HCT116 (cell line): Measurements from ENCODE around the gene CLEC16A.

Experiments used
- EGR1 ChIP-seq: IDR thresholded peaks from 2 replicates; pipeline ENCODE4 v1.6.1; 2012; ENCODE audit warnings: low read depth
- ELF1 ChIP-seq: IDR thresholded peaks from 2 replicates; pipeline ENCODE4 v1.6.1; 2012; ENCODE audit warnings: low read depth, borderline replicate concordance
- EZH2 ChIP-seq: fragments of 200-600 bp; sonication (generic); IDR thresholded peaks from 2 replicates; pipeline ENCODE4 v1.6.1; 2017; ENCODE audit warnings: antibody characterized with exemption, mixed run types
- POLR2A ChIP-seq: IDR thresholded peaks from 2 replicates; pipeline ENCODE4 v1.7.0; 2011; ENCODE audit warnings: borderline replicate concordance; ENCODE audit not compliant: insufficient read depth, insufficient read length; ENCODE audit errors: extremely low read depth
- POLR2AphosphoS5 ChIP-seq: IDR thresholded peaks from 2 replicates; pipeline ENCODE4 v1.6.1; 2011; ENCODE audit warnings: mild to moderate bottlenecking, low read depth, low read length, moderate library complexity
- ZNF274 ChIP-seq: fragments of 200-500 bp; sonication (Bioruptor generic); IDR thresholded peaks from 2 replicates; pipeline ENCODE4 v1.6.1; 2014; ENCODE audit warnings: mild to moderate bottlenecking, low read depth, low read length, inconsistent platforms
- TF ChIP-seq, protein P1 (sequence below), 3 experiments: fragments of 200-600 bp in 1 of 3; sonication (generic) in 1 of 3; IDR thresholded peaks in 2 of 3; conservative IDR thresholded peaks in 1 of 3; 2 replicates each; pipeline ENCODE4 v1.5.1; 2012 to 2017; ENCODE audit warnings: low read depth in 2 of 3, low read length in 2 of 3, antibody characterized with exemption in 1 of 3, borderline replicate concordance in 1 of 3, control low read depth in 1 of 3, mild to moderate bottlenecking in 1 of 3, mixed read lengths in 1 of 3, mixed run types in 1 of 3, moderate library complexity in 1 of 3; ENCODE audit not compliant: insufficient read depth in 1 of 3
- TF ChIP-seq, protein P2 (sequence below): IDR thresholded peaks from 2 replicates; pipeline ENCODE4 v1.6.1; 2012

- TF ChIP-seq, protein P1, sequence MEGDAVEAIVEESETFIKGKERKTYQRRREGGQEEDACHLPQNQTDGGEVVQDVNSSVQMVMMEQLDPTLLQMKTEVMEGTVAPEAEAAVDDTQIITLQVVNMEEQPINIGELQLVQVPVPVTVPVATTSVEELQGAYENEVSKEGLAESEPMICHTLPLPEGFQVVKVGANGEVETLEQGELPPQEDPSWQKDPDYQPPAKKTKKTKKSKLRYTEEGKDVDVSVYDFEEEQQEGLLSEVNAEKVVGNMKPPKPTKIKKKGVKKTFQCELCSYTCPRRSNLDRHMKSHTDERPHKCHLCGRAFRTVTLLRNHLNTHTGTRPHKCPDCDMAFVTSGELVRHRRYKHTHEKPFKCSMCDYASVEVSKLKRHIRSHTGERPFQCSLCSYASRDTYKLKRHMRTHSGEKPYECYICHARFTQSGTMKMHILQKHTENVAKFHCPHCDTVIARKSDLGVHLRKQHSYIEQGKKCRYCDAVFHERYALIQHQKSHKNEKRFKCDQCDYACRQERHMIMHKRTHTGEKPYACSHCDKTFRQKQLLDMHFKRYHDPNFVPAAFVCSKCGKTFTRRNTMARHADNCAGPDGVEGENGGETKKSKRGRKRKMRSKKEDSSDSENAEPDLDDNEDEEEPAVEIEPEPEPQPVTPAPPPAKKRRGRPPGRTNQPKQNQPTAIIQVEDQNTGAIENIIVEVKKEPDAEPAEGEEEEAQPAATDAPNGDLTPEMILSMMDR (IDR thresholded peaks at IDR 0.05 in 2 of 3, conservative IDR thresholded peaks at IDR 0.05 in 1 of 3; ENCODE audit: borderline replicate concordance in 1 of 3, insufficient read depth in 1 of 3, low read depth in 2 of 3, low read length in 2 of 3), result no peak
- TF ChIP-seq POLR2AphosphoS5, result no peak
- TF ChIP-seq EZH2, result no peak
- no peak for TF ChIP-seq EGR1
- no peak for TF ChIP-seq ZNF274
- no peak for TF ChIP-seq POLR2A
- TF ChIP-seq, protein P2, sequence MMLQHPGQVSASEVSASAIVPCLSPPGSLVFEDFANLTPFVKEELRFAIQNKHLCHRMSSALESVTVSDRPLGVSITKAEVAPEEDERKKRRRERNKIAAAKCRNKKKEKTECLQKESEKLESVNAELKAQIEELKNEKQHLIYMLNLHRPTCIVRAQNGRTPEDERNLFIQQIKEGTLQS, result no peak
- no peak for TF ChIP-seq ELF1
Measured at GRCh38 chr16:11140466-11140865, 196.1 kb downstream of the CLEC16A start.
